Panc1 (cell line): ENCODE data around the gene RPAP3. TPM values are rescaled to one million over a fixed set of nuclear protein-coding genes. Genes with fewer than 3 reads are reported as not detected.

ENCODE experiments used
- ATAC-seq: fragments of 200-7000 bp; cut with Tn5 transposase; 2 replicates; pipeline ENCODE4 v1.9.1; 2020; ENCODE audit warnings: mild to moderate bottlenecking, moderate library complexity
- BruUV-seq: library from RNA; stranded (reverse); fragments of 400-500 nt; replicated peaks from 2 replicates; lab custom pipeline; 2021; lab: Mats Ljungman, UMichigan
- CTCF ChIA-PET: fragments of 300-600 bp; sonication (Branson Sonifier 250); formaldehyde crosslinking; loops from one replicate; lab custom pipeline; 2022; ENCODE audit warnings: antibody characterized with exemption; lab: Charles Lee
- POLR2A ChIA-PET: fragments of 300-600 bp; sonication (Branson Sonifier 250); formaldehyde crosslinking; loops from one replicate; lab custom pipeline; 2022; ENCODE audit warnings: antibody characterized with exemption; lab: Charles Lee
- DNase-seq: peaks from one replicate; pipeline ENCODE4 v3.0.0-alpha.2; 2010; ENCODE audit warnings: low read depth, low spot score
- H3K27ac ChIP-seq: 2 replicates; pipeline ENCODE4 v1.5.1; 2011; ENCODE audit warnings: mild to moderate bottlenecking, low read length, inconsistent platforms
- H3K27me3 ChIP-seq: fragments of 200-500 bp; sonication (Bioruptor generic); 2 replicates; pipeline ENCODE4 v1.6.0; 2014; ENCODE audit warnings: low read length, inconsistent platforms; ENCODE audit not compliant: control insufficient read depth, insufficient read depth
- H3K36me3 ChIP-seq: fragments of 200-500 bp; sonication (Bioruptor generic); 2 replicates; pipeline ENCODE4 v1.5.1; 2014; ENCODE audit warnings: inconsistent platforms, mild to moderate bottlenecking, low read length, moderate library complexity; ENCODE audit not compliant: control insufficient read depth, insufficient read depth
- H3K4me1 ChIP-seq: 2 replicates; pipeline ENCODE4 v1.5.1; 2011; ENCODE audit warnings: inconsistent platforms, mild to moderate bottlenecking, low read length, moderate library complexity; ENCODE audit not compliant: control insufficient read depth, insufficient read depth
- H3K4me3 ChIP-seq, 2 experiments: 2 replicates each; pipeline ENCODE4 v1.5.1; 2011 to 2012; ENCODE audit warnings: low read depth in 2 of 2, low read length in 2 of 2, mild to moderate bottlenecking in 2 of 2, inconsistent platforms in 1 of 2, moderate library complexity in 1 of 2
- H3K9me3 ChIP-seq: fragments of 200-500 bp; sonication (Bioruptor generic); 2 replicates; pipeline ENCODE4 v1.5.1; 2014; ENCODE audit warnings: low read depth, mild to moderate bottlenecking, inconsistent platforms, low read length, moderate library complexity; ENCODE audit not compliant: control insufficient read depth, insufficient read depth
- CTCF ChIP-seq: fragments of 450-650 bp; IDR thresholded peaks from 2 replicates; pipeline ENCODE4 v1.5.1; 2017; ENCODE audit warnings: mild to moderate bottlenecking
- POLR2AphosphoS5 ChIP-seq: IDR thresholded peaks from 2 replicates; pipeline ENCODE4 v1.6.1; 2012; ENCODE audit warnings: mild to moderate bottlenecking, low read depth, low read length, moderate library complexity
- REST ChIP-seq, 2 experiments: IDR thresholded peaks; 2 replicates each; pipeline ENCODE4 v1.6.1; 2011 to 2012; ENCODE audit warnings: low read depth in 2 of 2, control low read depth in 1 of 2, low read length in 1 of 2, mild to moderate bottlenecking in 1 of 2, moderate library complexity in 1 of 2; ENCODE audit not compliant: insufficient read depth in 1 of 2
- SIN3A ChIP-seq: IDR thresholded peaks from 2 replicates; pipeline ENCODE4 v1.6.1; 2012; ENCODE audit warnings: low read depth, mild to moderate bottlenecking, low read length, moderate library complexity, borderline replicate concordance; ENCODE audit not compliant: insufficient read depth
- TCF7L2 ChIP-seq: IDR thresholded peaks from 2 replicates; pipeline ENCODE4 v1.6.1; 2011; ENCODE audit warnings: mild to moderate bottlenecking, low read depth, low read length, inconsistent platforms
- in situ Hi-C: cut with HindIII; loops from 2 replicates; pipeline ENCODE4 v1.10.0; 2016; ENCODE audit warnings: low sequenced_read_pairs, low pct_unique_long_range_greater_than_20kb
- intact Hi-C: fragments of 100-400 bp; cut with micrococcal nuclease; formaldehyde crosslinking; loops from one replicate; pipeline ENCODE4 v1.10.0; 2022; ENCODE audit not compliant: unreplicated experiment
- total RNA-seq: library from RNA; stranded (reverse); gene quantifications from one replicate; pipeline ENCODE4 v1.2.1, GENCODE V29; 2021; ENCODE audit not compliant: unreplicated experiment

RPAP3 gene
- total RNA-seq, 1 experiment from 2014 or later = 47.3 TPM

GRCh38 chr12:47730341-47730744, 24.5 kb upstream of the RPAP3 start:
- in situ Hi-C loops (no loop called here), intact Hi-C loops (no loop called here)
- Histone ChIP-seq H3K36me3 (no peaks in the 10 kb centered on the region), H3K27ac (no peak overlapping the region), H3K9me3 (no peaks in the 10 kb centered on the region), H3K4me1 (no peaks in the 10 kb centered on the region), H3K27me3 (no peaks in the 10 kb centered on the region), H3K4me3 (no peak overlapping the region)
- ChIA-PET CTCF (interaction anchor here (0.7 kb wide), 1 partner anchor 294 kb away, joined by 3 read pairs; no protein-coding TSS in a partner anchor), POLR2A (interaction anchor here (0.6 kb wide), 2 partner anchors 67 to 1546 kb away, joined by 5 to 10 read pairs; no protein-coding TSS in a partner anchor)
- ATAC-seq (no peak), DNase-seq (no peak)
- TF ChIP-seq REST (IDR thresholded peaks at IDR 0.05; ENCODE audit: insufficient read depth in 1 of 2, low read depth in 2 of 2, low read length in 1 of 2) (no peak), TCF7L2 (no peak), CTCF (no peak), SIN3A (no peak), POLR2AphosphoS5 (no peak)
- BruUV-seq = no TSS peak

GRCh38 chr12:47729233-47729632, 23.4 kb upstream of the RPAP3 start:
- intact Hi-C loops = no loop called here
- no peaks in the 10 kb centered on the region for H3K9me3 ChIP-seq
- ATAC-seq = no peak
- TF ChIP-seq REST (IDR thresholded peaks at IDR 0.05; ENCODE audit: insufficient read depth in 1 of 2, low read depth in 2 of 2, low read length in 1 of 2) (no peak), CTCF (no peak), TCF7L2 (no peak), POLR2AphosphoS5 (no peak), SIN3A (no peak)
- H3K4me1 ChIP-seq = no peaks in the 10 kb centered on the region
- no TSS peak for BruUV-seq
- ChIA-PET POLR2A (no interaction called here), CTCF (no interaction called here)
- in situ Hi-C loops = no loop called here
- DNase-seq = no peak
- H3K27ac ChIP-seq = no peak overlapping the region
- H3K36me3 ChIP-seq = no peaks in the 10 kb centered on the region
- H3K4me3 ChIP-seq = no peak overlapping the region
- no peaks in the 10 kb centered on the region for H3K27me3 ChIP-seq
